Right lung (tissue), 5 donors: ENCODE data around the gene ECHS1. TPM values are rescaled to one million over a fixed set of nuclear protein-coding genes. Genes with fewer than 3 reads are reported as not detected.
"Not testable (repeated sequence)": the region's sequence is repeated elsewhere in the genome, so short reads cannot be mapped to it uniquely, and the experiment has no call there.

ENCODE experiments used
- DNase-seq, 2 donors: peaks; one replicate each; pipeline ENCODE4 v3.0.0-alpha.2; 2013
- polyA plus RNA-seq, 5 donors: library from polyadenylated mRNA; unstranded; fragments of 120-200 nt; gene quantifications; one replicate each; pipeline versions ENCODE4 v1.2.1 to v1.2.3, GENCODE V29; 2013; ENCODE audit warnings: inconsistent platforms in 1 of 5, low replicate concordance in 1 of 5; ENCODE audit not compliant: insufficient read length in 5 of 5, insufficient read depth in 1 of 5

Gene ECHS1
- polyA plus RNA-seq, 5 donors, result 66.9 to 92.0 (median 73.4) TPM

DNA sequence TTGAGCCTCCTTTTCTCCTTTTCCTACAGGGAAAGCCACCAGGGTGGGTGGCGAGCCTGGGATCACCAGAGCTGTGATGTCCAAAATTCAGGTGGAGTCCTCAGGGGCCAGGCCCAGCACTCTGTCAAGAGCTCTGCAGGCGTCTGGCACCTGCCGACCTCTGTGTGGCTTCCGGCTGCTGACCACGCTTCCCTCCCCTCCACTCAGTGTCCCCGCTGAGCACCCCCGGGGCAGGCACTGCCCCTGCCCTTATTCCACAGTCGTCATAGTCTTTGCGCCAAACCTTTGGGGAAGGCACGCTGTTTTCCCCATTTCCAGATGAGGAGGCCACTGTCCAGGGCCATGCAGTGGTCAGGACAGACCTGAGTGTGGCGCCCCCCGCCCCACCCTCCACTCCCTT lies 28.3 kb upstream of the ECHS1 start:
- no peak for DNase-seq

DNA sequence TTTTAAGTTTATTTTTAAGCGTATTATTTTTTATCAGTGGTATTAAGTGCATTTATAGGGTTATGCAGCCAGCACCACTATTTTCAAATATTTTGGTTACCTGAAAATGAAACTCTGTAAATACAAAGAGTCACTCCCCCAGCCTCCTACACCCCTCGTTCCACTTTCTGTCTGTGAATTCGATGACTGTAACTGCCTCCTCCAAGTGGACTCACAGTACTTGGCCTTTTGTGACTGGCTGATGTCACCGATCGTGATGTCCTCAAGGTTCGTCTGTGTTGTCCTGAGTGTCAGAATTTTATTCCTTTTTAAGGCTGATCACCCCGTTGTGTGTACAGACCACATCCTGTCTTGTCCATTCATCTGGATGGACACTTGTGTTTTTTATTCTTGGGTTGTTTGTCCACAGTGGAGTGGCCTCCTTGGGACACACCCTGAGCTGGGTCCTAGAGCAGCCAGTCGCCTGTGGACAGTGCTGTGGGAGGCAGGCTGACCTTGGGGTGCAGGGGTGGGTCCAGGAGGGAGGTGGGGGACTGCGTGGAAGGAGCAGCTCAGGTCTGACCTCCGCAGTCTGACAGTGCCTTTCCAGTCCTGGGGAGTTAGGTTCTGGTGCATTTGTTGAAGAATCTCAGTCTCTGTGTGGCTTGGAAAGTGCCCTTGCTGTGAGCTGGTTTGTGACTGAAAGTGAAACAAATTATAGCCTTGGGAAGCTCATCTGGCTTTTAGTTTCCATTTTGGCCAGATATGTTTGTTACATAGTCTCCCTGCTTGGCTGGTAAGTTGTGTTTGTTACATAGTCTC lies 27.7 kb upstream of the ECHS1 start:
- no peak for DNase-seq

DNA sequence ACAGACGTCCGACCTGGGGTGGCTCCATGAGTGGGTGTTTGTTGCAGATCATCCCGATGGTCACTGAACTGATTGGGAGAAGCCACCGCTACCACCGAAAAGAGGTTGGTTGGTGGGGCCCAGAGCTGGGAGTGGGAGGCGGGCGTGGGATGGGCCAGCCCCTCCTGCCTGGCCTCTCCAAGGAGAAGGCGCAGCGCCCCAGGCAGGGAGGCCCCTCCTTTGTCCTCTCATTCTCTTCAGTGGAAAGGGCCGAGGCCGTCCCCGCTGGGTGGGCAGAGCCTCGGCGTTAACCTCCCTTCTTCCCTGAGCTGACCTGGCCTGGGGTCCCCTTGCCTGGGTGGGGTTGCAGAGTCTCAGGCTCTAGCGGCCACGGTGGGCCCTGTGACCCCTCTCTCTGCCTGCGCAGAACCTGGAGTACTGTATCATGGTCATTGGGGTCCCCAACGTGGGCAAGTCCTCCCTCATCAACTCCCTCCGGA lies 26.0 kb upstream of the ECHS1 start:
- no peak for DNase-seq

DNA sequence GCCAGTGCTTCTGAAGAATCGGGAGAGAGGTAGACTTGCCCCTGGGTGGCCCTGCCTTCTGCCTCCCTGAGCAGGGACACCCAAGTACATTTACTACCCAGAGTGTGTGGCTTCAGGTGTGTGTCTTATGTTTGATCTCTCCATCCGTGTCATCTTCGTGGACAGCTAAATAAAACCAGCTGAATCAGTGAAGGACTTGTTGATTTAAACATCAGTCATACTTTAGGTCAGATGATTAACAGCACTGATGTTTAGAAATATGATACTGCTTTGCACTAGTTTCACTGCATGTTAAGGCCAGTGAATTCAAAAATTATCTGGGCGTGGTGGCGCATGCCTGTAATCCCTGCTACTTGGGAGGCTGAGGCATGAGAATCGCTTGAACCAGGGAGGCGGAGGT lies 24.8 kb upstream of the ECHS1 start:
- DNase-seq, result no peak

DNA sequence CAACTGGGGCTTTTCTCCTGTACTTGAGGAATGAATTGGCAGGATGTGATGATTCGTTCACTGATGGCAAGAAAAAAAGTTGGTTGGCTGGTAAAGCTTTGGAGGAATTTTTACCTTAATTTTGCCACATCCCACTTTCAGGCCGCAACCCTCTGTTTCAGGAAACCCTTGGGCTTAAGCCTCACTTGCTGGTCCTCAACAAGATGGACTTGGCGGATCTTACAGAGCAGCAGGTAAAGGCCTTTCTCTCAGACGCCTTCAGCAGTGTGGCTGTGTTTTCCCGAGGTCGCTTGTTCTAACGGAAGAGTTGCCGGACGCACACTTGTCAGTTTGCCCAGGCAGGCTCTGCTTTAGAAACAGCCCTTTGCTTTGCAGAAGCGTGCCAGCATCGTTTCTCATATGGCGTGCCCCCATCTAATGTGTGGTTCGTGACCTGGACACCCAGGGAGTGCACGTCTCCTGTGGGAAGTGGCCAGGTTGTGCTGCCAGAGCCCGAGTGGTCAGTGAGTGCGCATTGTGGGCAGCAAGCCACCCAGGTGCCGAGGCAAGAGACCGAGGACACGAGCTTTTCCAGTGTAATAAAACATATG lies 23.0 kb upstream of the ECHS1 start:
- no peak for DNase-seq

DNA sequence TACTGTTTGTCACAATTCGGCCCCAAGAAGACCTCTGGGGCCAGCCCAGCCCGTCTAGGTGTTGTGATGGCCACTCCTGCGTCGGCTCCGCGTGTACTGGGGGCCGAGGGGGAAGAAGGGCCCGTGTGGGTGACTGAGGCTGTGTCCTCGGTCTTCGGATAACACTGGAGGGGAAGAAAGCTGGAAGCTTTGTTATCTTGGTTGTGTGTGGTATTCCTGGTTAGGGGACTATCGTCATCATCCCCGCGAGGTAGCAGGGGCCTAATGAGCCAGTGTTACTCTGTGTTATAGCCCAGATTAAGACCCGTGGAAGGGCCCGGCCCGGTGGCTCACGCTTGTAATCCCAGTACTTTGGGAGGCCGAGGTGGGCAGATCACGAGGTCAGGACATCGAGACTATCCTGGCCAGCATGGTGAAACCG lies 21.7 kb upstream of the ECHS1 start:
- DNase-seq, result no peak

DNA sequence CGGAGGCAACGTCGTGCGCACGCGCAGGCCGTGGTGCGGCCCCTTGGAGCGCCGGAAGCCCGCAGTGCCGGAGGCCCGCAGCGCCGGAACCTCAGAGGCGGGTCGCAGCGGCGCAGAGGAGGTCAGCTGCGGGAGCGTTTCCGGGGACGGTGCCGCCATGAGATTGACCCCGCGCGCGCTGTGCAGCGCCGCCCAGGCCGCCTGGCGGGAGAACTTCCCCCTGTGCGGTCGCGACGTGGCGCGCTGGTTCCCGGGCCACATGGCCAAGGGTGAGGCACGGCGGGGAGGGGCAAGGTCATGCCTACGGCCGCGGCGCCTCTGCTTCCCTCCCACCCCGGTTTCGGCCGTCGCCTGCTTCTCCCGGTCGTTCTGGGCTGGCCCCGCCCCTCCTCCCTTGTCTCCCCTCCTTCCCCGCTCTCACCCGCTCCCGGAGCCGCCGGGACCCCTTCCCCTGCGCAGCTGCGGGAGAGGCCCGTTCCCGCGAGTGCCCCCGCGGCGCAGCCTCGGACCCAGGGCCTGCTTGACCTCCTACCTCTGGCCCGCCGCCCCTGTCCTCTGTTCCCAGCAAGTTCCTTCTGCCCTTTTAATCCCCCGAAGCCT lies 21.0 kb upstream of the ECHS1 start, which contains the start of gene MTG1:
TSS of gene MTG1 (plus strand) at position 94 of the 600 bp plus-strand sequence. CDS start at position 158, 64 bp downstream.
- DNase-seq, result peak; percentile 94 to 95

DNA sequence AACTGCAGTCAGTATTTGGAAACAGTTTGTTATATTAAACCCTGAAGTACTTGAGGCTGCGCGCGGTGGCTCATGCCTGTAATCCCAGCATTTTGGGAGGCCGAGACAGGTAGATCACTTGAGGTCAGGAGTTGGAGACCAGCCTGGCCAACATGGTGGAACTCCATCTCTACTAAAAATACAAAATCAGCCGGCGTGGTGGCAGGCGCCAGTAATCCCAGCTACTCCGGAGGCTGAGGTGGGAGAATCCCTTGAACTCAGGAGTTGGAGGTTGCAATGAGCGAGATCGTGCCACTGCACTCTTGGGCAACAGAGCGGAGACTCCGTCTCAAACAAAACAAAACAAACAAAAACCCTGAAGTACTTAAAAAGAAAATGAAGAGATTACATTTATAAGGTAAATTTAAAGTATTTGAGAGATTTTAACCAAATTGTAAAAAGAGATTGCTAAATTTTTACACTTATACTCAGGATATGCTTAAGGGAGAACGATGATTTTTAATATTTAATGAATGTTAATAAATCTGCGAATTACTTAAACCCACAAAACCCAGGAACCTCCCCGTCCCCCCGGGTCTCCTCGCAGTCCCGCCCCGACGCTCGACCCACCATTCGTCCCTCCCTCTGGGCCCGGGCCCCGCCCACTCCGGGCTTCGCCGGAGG lies 20.4 kb upstream of the ECHS1 start:
- no peak for DNase-seq

DNA sequence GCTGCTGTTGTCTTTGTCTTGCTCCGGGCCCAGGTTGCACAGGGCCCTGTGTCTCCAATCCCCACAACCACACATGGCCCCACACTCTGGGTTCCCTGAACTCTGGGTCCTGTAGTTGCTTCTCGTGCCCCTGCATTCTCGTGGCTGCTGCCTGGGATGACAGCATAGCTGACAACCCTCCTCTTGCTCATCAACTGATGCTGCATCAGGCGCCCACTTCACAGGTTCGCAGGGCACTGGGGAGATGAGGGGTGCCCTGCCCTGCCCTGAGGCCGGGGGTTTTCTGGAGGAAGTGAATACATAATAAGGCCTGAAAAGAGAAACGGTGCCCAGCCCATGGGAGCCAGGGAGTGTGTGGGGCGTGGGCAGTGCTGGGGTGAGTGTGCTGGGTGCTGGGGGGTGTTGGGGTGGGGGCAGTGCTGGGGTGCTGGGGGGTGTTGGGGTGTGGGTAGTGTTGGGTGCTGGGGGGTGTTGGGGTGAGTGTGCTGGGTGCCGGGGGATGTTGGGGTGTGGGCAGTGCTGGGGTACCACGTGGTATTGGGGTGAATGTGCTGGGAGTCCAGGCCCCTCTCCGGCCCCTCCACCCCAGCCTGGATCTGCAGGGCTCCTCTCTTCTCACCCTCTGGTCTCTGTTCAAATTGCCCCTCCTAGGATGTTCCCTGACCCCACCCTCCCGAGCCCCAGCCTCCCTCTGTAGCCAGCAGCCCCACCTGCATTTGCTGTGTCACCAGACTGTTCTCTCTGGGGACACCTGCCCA lies 18.8 kb upstream of the ECHS1 start:
- DNase-seq, result no peak

DNA sequence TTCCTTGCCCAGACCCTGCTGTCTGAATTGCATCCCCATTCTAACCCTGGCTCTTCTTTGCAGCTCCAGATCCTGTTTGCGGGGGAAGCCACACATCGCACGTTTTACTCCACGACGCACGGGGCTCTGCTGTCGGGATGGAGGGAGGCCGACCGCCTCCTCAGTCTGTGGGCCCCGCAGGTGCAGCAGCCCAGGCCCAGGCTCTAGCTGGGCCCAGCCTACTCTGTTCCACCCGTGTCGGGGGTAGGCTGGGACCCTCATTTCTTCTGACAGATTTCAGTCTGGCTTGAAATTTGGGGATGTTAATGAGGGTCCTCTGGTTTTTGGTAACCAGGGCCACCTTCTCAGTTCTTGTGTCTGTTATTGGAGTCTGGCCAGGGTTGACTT lies 18.1 kb upstream of the ECHS1 start:
- no peak for DNase-seq

DNA sequence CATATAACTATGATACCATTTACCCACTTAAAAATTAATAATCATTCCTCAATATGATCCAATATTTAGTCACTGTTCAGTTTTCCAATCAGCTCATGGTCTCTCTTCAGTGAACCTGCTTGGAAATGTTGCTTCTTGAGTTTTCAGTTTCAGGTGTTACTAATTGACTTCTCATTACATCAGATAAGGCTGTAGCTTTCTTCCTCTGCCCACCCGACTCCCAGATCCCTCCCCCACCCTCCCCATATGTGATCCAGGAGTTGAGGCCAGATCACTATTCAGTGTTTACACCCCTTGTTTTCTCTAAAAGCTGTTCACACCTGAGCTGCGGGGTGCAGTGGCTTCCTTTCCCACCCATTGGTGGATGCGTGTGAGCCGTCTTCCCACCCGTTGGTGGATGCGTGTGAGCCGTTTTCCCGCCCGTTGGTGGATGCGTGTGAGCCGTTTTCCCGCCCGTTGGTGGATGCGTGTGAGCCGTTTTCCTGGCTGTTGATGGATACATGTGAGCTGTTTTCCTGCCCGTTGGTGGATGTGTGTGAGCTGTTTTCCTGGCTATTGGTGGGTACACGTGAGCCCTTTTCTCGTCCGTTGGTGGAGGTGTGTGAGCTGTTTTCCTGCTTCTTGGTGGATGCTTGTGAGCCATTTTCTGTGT lies 17.6 kb upstream of the ECHS1 start:
- no peak for DNase-seq

DNA sequence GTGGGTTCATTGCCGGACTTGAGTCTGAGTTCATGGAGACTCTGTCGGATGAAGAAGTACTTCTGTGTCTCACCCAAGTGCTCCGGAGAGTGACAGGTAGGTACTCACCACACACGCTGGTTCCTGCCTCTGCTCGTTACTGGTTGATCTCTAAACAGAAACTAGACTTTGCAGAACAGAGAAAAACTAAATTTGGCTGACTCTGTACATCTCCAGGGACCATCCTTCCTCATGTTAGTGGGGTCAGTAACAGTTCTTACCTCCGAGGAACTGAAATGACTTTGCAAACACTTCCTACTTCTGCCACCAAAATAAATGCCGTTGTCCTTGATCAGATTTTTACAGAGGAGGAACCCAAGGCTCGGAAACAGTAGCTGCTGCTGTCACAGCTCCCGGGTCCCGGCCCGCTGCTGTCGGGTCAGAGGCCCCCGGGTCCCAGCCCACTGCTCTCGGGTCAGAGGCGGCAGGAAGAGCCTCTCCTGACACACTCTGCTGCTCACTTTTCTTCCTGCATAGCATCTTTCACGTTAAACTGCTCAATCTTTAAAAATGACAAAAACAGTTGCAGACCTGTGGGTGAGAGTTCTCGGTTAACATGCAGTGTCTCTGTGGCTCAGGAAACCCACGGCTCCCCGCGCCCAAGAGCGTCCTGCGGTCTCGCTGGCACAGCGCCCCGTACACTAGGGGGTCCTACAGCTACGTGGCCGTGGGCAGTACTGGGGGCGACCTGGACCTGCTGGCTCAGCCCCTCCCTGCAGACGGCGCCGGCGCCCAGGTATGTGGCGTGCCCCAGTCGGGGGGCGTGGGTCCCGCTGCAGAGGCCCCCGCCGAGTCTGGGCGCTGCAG lies 16.0 kb upstream of the ECHS1 start:
- no peak for DNase-seq

DNA sequence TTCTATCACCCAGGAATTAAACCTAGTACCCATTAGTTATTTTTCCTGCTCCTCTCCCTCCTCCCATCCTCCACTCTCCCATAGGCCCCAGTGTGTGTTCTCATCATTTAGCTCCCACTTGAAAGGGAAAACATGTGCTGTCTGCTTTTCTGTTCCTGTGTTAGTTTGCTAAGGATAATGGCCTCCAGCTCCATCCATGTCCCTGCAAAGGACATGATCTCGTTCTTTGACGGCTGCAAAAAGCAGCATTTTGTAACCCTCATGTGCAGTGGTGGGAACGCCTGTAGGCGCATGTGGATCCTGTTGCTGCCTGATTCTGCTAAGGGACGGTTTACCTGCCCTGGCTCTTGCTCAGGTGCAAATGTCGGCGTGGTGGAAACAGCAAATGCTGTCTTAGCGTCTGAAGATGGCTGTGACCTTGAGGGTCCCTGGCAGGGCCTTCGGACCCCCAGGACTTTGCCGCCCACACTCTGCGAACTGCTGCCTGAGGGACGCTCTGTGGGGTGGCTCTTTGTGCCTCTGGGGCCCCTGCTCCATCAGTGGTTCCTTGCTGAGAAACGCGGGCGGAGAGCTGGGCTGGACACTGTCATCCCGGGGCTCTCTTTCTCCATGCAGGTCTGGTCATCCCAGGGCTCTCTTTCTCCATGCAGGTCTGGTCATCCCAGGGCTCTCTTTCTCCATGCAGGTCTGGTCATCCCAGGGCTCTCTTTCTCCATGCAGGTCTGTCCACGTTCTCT lies 15.2 kb upstream of the ECHS1 start:
- no peak for DNase-seq

DNA sequence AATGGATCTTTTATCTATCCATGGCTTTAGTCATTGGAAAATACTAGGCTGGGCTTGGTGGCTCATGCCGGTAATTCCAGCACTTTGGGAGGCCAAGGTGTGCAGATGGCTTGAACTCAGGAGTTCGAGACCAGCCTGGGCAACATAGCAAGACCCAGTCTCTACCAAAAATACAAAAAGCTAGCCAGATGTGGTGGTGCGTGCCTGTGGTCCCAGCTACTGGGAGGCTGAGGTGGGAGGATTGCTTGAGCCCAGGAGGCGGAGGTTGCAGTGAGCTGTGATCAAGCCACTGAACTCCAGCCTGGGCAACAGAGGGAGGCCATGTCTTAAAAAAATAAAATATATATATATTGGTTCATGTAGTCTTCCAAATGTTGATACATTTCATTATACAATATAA lies 13.8 kb upstream of the ECHS1 start:
- DNase-seq, result not testable (repeated sequence)

DNA sequence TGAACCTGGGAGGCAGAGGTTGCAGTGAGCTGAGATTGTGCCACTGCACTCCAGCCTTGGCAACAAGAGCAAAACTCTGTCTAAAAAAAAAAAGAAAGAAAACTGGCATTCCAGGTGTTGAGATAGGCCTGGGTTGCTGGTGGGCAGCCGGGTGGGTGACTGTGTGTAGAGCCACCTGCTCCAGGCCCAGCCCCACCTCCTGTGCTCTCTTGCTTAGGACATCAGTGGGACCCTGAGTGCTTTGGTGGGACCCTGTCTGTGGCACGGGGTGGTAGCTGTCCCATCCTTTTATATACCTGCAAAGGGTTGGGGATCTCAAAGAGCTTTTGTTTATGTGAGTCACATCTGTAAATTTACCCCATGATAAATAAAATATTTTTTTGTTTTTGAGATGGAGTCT lies 12.1 kb upstream of the ECHS1 start:
- DNase-seq, result no peak

DNA sequence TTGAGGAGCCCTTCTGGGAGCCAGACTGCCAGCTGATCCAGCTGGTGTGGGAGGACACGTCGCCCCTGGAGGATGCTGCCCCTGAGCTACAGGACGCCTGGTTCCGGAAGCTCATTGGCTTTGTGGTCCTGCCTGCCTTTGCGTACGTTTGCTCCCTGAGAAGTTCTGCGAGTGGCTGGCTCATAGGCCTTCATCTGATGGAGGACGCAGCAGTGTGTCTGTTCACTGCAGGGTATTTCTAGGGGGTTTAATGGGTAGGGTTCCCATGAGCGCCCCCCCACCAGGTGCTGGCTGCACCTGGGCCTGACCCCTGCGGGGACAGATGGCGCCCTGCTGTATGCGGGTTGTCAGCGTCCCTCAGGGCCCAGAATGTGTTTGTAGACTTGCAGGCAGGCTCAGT lies 10.9 kb upstream of the ECHS1 start:
- no peak for DNase-seq

DNA sequence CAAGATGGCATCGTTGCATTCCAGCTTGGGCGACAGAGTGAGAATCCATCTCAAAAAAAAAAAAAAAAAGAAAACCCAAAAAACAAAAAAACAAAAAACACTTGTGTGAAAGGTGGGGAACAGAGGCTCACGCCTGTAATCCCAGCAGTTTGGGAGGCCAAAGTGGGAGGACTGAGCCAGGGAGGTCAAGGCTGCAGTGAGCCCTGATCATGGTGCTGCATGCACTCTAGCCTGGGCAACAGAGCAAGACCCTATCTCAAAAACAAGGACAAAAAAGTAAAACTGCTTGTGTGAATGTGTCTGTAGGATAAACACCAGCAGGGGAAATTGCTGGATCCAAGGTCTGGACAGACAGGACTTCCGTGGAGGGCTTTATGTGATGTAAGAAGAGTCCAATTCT lies 10.4 kb upstream of the ECHS1 start:
- DNase-seq, result no peak

DNA sequence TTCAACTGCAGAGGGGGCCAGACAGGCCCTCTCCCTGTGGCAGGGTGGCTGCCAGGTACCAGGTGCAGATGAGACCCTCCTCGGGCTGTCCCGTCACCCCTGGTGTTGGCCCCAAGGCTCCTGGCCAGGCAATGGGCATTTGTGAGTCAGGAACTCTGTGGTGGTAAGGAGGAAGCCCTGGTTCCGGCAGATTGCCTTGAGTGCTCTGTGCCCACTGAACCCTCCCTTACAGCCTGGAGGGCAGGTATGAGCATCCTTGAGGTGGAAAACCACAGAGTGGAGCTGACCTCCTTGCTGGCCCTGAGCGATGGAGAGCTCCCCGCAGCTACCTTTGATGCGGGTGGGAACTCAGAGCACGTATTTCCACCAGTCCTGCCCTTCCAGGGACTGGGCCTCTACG lies 7.9 kb upstream of the ECHS1 start:
- DNase-seq, result no peak
